SK-N-SH treated with all-trans-retinoic acid at 6 μM for 48 hours (cell line): ENCODE results near the gene FBXL14.

ENCODE experiments used
- ATAC-seq: fragments of 200-7000 bp; cut with Tn5 transposase; 3 replicates; pipeline ENCODE4 v1.9.1; 2020; ENCODE audit warnings: mild to moderate bottlenecking, moderate library complexity
- ARNTL ChIP-seq: fragments of 450-650 bp; formaldehyde crosslinking; IDR thresholded peaks from 2 replicates; pipeline ENCODE4 v1.5.0; 2020; ENCODE audit warnings: low read depth, mild to moderate bottlenecking, moderate library complexity, borderline replicate concordance
- CREB5 ChIP-seq: fragments of 250-450 bp; sonication (Bioruptor Pico); IDR thresholded peaks from 2 replicates; pipeline ENCODE4 v1.5.1; 2020; ENCODE audit warnings: low read depth, mild to moderate bottlenecking, moderate library complexity
- CSDC2 ChIP-seq: fragments of 250-450 bp; sonication (Bioruptor Pico); IDR thresholded peaks from 2 replicates; pipeline ENCODE4 v1.5.0; 2020; ENCODE audit warnings: mild to moderate bottlenecking, moderate library complexity
- ESRRG ChIP-seq: fragments of 250-450 bp; sonication (Bioruptor Pico); IDR thresholded peaks from 2 replicates; pipeline ENCODE4 v1.6.1; 2021; ENCODE audit warnings: mild to moderate bottlenecking
- GLIS3 ChIP-seq: fragments of 250-450 bp; sonication (Bioruptor Pico); IDR thresholded peaks from 2 replicates; pipeline ENCODE4 v1.5.0; 2020; ENCODE audit warnings: mild to moderate bottlenecking, moderate library complexity
- ISL1 ChIP-seq: fragments of 250-450 bp; sonication (Bioruptor Pico); IDR thresholded peaks from 2 replicates; pipeline ENCODE4 v2.1.2; 2022; ENCODE audit warnings: mild to moderate bottlenecking, moderate library complexity
- OSR1 ChIP-seq: fragments of 250-450 bp; sonication (Bioruptor Pico); IDR thresholded peaks from 2 replicates; pipeline ENCODE4 v1.8.0; 2022; ENCODE audit warnings: moderate library complexity, mild to moderate bottlenecking, inconsistent platforms
- POU6F1 ChIP-seq: fragments of 250-450 bp; sonication (Bioruptor Pico); IDR thresholded peaks from 2 replicates; pipeline ENCODE4 v1.8.0; 2021; ENCODE audit warnings: low read depth, mild to moderate bottlenecking, moderate library complexity, borderline replicate concordance
- PPARA ChIP-seq: fragments of 250-450 bp; sonication (Bioruptor Pico); IDR thresholded peaks from 2 replicates; pipeline ENCODE4 v1.5.0; 2020; ENCODE audit warnings: mild to moderate bottlenecking, borderline replicate concordance
- RARB ChIP-seq: fragments of 250-450 bp; sonication (Bioruptor Pico); IDR thresholded peaks from 2 replicates; pipeline ENCODE4 v1.8.0; 2021; ENCODE audit warnings: mild to moderate bottlenecking, moderate library complexity
- SNAI2 ChIP-seq: fragments of 250-450 bp; sonication (Bioruptor Pico); IDR thresholded peaks from 2 replicates; pipeline ENCODE4 v1.5.0; 2020; ENCODE audit warnings: mild to moderate bottlenecking, moderate library complexity
- TCF4 ChIP-seq: fragments of 250-450 bp; sonication (Bioruptor Pico); IDR thresholded peaks from 2 replicates; pipeline ENCODE4 v1.8.0; 2021; ENCODE audit warnings: mild to moderate bottlenecking, moderate library complexity, borderline replicate concordance
- TOX ChIP-seq: fragments of 250-450 bp; sonication (Bioruptor Pico); IDR thresholded peaks from 2 replicates; pipeline ENCODE4 v1.8.0; 2021; ENCODE audit warnings: mild to moderate bottlenecking, moderate library complexity, borderline replicate concordance
- TSHZ2 ChIP-seq: fragments of 250-450 bp; sonication (Bioruptor Pico); IDR thresholded peaks from 2 replicates; pipeline ENCODE4 v1.5.0; 2020; ENCODE audit warnings: mild to moderate bottlenecking, moderate library complexity
- ZC3H10 ChIP-seq: fragments of 250-450 bp; sonication (Bioruptor Pico); IDR thresholded peaks from 2 replicates; pipeline ENCODE4 v1.5.1; 2021; ENCODE audit warnings: mild to moderate bottlenecking, moderate library complexity
- ZFP30 ChIP-seq: fragments of 450-650 bp; formaldehyde crosslinking; IDR thresholded peaks from 2 replicates; pipeline ENCODE4 v1.5.0; 2022; ENCODE audit warnings: mild to moderate bottlenecking, moderate library complexity
- ZNF565 ChIP-seq: fragments of 450-650 bp; formaldehyde crosslinking; conservative IDR thresholded peaks from 2 replicates; pipeline ENCODE4 v1.5.0; 2020; ENCODE audit warnings: low read depth, mild to moderate bottlenecking, moderate library complexity
- ZNF70 ChIP-seq: fragments of 450-650 bp; formaldehyde crosslinking; IDR thresholded peaks from 2 replicates; pipeline ENCODE4 v1.5.0; 2020; ENCODE audit warnings: mild to moderate bottlenecking, moderate library complexity
- ZNF8 ChIP-seq: fragments of 450-650 bp; formaldehyde crosslinking; IDR thresholded peaks from 2 replicates; pipeline ENCODE4 v1.5.0; 2020; ENCODE audit warnings: mild to moderate bottlenecking, moderate library complexity
- TF ChIP-seq, protein P1 (sequence below): fragments of 250-450 bp; sonication (Bioruptor Pico); IDR thresholded peaks from 2 replicates; pipeline ENCODE4 v1.8.0; 2020; ENCODE audit warnings: mild to moderate bottlenecking, moderate library complexity, borderline replicate concordance
- TF ChIP-seq, protein P2 (sequence below): fragments of 250-450 bp; sonication (Bioruptor Pico); IDR thresholded peaks from 2 replicates; pipeline ENCODE4 v1.5.1; 2021; ENCODE audit warnings: mild to moderate bottlenecking, moderate library complexity

Gene FBXL14

GRCh38 chr12:1582709-1583050 is 11.7 kb downstream of the FBXL14 start (continued):
- TF ChIP-seq TSHZ2 (CRISPR knock-in tag) (no peak), POU6F1 (CRISPR knock-in tag) (no peak), ARNTL (CRISPR knock-in tag) (no peak), ZNF8 (no peak), ZC3H10 (CRISPR knock-in tag) (no peak), SNAI2 (CRISPR knock-in tag) (no peak), GLIS3 (CRISPR knock-in tag) (no peak), ZFP30 (CRISPR knock-in tag) (no peak)
- TF ChIP-seq, protein P1, sequence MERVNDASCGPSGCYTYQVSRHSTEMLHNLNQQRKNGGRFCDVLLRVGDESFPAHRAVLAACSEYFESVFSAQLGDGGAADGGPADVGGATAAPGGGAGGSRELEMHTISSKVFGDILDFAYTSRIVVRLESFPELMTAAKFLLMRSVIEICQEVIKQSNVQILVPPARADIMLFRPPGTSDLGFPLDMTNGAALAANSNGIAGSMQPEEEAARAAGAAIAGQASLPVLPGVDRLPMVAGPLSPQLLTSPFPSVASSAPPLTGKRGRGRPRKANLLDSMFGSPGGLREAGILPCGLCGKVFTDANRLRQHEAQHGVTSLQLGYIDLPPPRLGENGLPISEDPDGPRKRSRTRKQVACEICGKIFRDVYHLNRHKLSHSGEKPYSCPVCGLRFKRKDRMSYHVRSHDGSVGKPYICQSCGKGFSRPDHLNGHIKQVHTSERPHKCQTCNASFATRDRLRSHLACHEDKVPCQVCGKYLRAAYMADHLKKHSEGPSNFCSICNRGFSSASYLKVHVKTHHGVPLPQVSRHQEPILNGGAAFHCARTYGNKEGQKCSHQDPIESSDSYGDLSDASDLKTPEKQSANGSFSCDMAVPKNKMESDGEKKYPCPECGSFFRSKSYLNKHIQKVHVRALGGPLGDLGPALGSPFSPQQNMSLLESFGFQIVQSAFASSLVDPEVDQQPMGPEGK (CRISPR knock-in tag) = no peak

GRCh38 chr12:1581973-1582708 is 12.2 kb downstream of the FBXL14 start:
- TF ChIP-seq CSDC2 (CRISPR knock-in tag) = no peak
- no peak for TF ChIP-seq ISL1 (CRISPR knock-in tag)
- TF ChIP-seq TCF4 (CRISPR knock-in tag) = no peak
- no peak for TF ChIP-seq TOX (CRISPR knock-in tag)
- TF ChIP-seq, protein P1 (CRISPR knock-in tag) = no peak
- no peak for TF ChIP-seq ARNTL (CRISPR knock-in tag)
- no peak for TF ChIP-seq ESRRG (CRISPR knock-in tag)
- no peak for TF ChIP-seq ZFP30 (CRISPR knock-in tag)
- ATAC-seq = no peak

DNA sequence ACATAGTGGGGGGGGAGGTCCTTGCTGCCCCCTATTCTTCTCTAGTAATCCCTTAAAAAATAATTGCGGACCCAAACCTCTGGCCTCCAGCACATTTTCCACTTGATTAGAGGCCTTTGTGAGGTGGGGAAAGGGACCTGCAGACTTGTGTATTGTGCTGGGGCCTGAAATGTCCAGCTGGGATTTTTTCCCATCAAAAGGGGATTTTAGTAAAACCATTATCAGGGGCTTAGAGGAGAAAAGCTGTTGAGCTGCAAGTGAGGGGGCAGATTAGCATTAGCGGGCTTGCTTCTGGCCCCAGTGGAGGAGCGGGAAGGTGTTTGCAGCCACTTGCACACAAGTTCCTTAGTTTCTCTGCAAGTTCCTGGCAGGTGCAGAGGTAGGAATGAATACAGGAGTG is 13.9 kb downstream of the FBXL14 start:
- no peak for ATAC-seq
- TF ChIP-seq RARB (CRISPR knock-in tag) = no peak
- TF ChIP-seq ARNTL (CRISPR knock-in tag) = no peak
- no peak for TF ChIP-seq TCF4 (CRISPR knock-in tag)
- TF ChIP-seq ESRRG (CRISPR knock-in tag) = no peak
- no peak for TF ChIP-seq PPARA (CRISPR knock-in tag)
- TF ChIP-seq SNAI2 (CRISPR knock-in tag) = no peak
- no peak for TF ChIP-seq ZFP30 (CRISPR knock-in tag)
- no peak for TF ChIP-seq ZNF70 (CRISPR knock-in tag)
- TF ChIP-seq TOX (CRISPR knock-in tag) = no peak
- no peak for TF ChIP-seq OSR1 (CRISPR knock-in tag)
- no peak for TF ChIP-seq ZNF8
- TF ChIP-seq CREB5 (CRISPR knock-in tag) = no peak
- no peak for TF ChIP-seq ISL1 (CRISPR knock-in tag)
- TF ChIP-seq ZNF565 (CRISPR knock-in tag) = no peak
- TF ChIP-seq TSHZ2 (CRISPR knock-in tag) = no peak
- TF ChIP-seq, protein P2, sequence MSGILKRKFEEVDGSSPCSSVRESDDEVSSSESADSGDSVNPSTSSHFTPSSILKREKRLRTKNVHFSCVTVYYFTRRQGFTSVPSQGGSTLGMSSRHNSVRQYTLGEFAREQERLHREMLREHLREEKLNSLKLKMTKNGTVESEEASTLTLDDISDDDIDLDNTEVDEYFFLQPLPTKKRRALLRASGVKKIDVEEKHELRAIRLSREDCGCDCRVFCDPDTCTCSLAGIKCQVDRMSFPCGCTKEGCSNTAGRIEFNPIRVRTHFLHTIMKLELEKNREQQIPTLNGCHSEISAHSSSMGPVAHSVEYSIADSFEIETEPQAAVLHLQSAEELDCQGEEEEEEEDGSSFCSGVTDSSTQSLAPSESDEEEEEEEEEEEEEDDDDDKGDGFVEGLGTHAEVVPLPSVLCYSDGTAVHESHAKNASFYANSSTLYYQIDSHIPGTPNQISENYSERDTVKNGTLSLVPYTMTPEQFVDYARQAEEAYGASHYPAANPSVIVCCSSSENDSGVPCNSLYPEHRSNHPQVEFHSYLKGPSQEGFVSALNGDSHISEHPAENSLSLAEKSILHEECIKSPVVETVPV = no peak
- no peak for TF ChIP-seq ZC3H10 (CRISPR knock-in tag)
